ENCODE measurements around the gene SLC4A3. TPM values are rescaled to one million over a fixed set of nuclear protein-coding genes. Genes with fewer than 3 reads are reported as not detected.
A peak's percentile ranks its signal among the peaks of the same experiment; 100 is the strongest.

SLC4A3 gene
- total RNA-seq, 2 experiments from 2014 or later = not detected

DNA sequence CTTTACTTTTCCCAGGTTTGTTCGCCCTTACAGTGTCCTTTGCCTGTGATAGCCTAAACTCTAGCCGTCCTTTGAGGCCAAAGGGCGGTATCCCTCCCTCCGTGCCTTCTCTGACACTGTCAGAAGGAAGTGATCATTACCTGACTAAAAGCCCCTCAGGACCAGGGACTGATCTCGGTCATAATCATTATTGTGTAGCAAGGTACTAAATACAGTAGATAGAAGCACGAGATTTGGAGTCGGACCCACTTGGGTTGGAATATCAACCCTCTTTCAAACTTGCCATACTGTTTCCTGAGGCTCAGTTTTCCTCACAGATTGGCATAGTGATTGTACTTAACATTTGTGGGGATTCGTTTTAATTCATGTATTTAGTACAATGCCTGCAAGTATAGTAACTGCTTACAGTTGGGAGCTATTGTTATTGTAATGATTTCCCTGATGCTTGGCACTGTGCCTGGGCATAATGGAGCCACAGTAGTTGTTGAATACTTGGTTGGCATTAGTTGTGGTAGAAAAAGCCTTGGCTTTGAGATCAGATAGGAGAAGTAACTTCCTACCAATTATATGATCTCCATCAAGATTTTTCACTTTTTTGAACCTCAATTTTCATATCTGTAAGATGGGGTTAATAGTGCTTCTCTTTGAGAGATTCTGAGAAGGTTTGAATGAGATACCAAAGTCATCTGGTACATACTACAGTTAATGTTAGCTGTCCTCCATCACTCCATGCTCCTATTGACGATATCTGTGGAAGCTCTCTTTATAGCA, 28.9 kb upstream of the SLC4A3 start:
- Mint-ChIP-seq H3K36me3 (ENCODE audit: low read depth) (peaks cover 4% of the 10 kb centered on the region), H3K4me1 (peaks cover 27% of the 10 kb centered on the region), H3K27me3 (no peaks in the 10 kb centered on the region), H3K9me3 (no peaks in the 10 kb centered on the region), H3K27ac (peak overlapping the region; percentile 96), H3K4me3 (peak overlapping the region; percentile 92)
- CTCF ChIA-PET = interaction anchor here (0.9 to 2.3 kb wide), 3 partner anchors 11 to 69 kb away, joined by 3 to 7 read pairs (median 3); no protein-coding TSS in a partner anchor
- POLR2A ChIA-PET = no interaction called here
- DNase-seq = no peak

DNA sequence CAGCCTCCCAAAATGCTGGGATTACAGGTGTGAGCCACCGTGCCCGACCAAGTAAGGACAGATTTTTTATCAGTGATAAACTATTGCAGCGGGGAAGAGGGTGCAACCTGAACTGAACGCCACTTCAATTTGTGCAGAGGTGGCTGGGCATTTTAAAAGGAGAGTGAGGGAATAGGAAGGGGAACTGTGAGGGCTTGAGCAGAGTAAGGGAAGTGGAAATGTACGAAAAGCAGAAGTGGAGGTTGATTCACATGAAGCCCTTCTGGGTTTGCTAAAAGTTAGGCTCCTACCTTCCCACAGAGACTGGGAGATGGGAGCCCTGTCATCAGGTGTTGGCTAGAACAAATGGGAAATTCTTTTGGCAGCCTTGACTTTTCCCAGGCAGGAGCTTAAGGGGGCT, 23.7 kb upstream of the SLC4A3 start:
- H3K4me3 Mint-ChIP-seq = no peak overlapping the region
- CTCF ChIA-PET = interaction anchor here (0.5 kb wide), 1 partner anchor 1654 kb away, joined by 3 read pairs; no protein-coding TSS in a partner anchor
- H3K4me1 Mint-ChIP-seq = peaks cover 10% of the 10 kb centered on the region
- no peaks in the 10 kb centered on the region for H3K27me3 Mint-ChIP-seq
- H3K27ac Mint-ChIP-seq = no peak overlapping the region
- peaks cover 16% of the 10 kb centered on the region for H3K36me3 Mint-ChIP-seq (ENCODE audit: low read depth)
- POLR2A ChIA-PET = no interaction called here
- no peaks in the 10 kb centered on the region for H3K9me3 Mint-ChIP-seq
- DNase-seq = no peak

DNA sequence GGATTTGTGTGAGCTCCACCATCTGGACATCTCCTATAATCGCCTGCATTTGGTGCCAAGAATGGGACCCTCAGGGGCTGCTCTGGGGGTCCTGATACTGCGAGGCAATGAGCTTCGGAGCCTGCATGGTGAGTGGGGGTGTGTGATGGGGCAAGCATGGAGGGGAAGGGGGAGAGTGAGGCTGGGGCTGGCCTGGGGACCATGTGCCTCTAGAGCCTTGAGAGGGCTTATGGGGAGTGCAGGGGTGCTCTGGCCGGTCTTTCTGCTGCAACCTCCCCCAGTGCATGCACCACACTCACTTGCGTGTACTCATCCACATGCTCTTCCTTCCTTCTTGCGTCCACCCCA, 21.8 kb upstream of the SLC4A3 start:
- H3K27me3 Mint-ChIP-seq = no peaks in the 10 kb centered on the region
- H3K4me3 Mint-ChIP-seq = no peak overlapping the region
- DNase-seq = no peak
- CTCF ChIA-PET = interaction anchor here (1.0 to 1.1 kb wide), 2 partner anchors 9 to 106 kb away, joined by 3 read pairs; partner anchors contain the start of gene GMPPA
- H3K9me3 Mint-ChIP-seq = no peaks in the 10 kb centered on the region
- peaks cover 3% of the 10 kb centered on the region for H3K4me1 Mint-ChIP-seq
- POLR2A ChIA-PET = no interaction called here
- peaks cover 16% of the 10 kb centered on the region for H3K36me3 Mint-ChIP-seq (ENCODE audit: low read depth)
- no peak overlapping the region for H3K27ac Mint-ChIP-seq

DNA sequence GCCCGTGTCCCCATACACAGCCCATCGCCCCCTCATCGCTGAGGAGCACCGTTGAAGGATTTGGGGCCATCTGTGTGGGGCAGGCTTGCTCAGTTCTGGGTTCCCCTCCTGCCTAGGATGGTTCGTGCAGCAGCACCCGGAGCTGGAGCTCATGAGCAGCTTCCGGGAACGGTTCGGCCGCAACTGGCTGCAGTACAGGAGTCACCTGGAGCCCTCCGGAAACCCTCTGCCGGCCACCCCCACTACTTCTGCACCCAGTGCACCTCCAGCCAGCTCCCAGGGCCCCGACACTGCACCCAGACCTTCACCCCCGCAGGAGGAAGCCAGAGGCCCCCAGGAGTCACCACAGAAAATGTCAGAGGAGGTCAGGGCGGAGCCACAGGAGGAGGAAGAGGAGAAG, 19.5 kb upstream of the SLC4A3 start:
- no peak for DNase-seq
- POLR2A ChIA-PET = no interaction called here
- Mint-ChIP-seq H3K4me1 (peaks cover 8% of the 10 kb centered on the region), H3K9me3 (no peaks in the 10 kb centered on the region), H3K4me3 (no peak overlapping the region), H3K36me3 (ENCODE audit: low read depth) (peaks cover 25% of the 10 kb centered on the region), H3K27me3 (no peaks in the 10 kb centered on the region), H3K27ac (no peak overlapping the region)
- CTCF ChIA-PET = interaction anchor here (1.1 kb wide), 1 partner anchor 12 kb away, joined by 4 read pairs; no protein-coding TSS in a partner anchor

DNA sequence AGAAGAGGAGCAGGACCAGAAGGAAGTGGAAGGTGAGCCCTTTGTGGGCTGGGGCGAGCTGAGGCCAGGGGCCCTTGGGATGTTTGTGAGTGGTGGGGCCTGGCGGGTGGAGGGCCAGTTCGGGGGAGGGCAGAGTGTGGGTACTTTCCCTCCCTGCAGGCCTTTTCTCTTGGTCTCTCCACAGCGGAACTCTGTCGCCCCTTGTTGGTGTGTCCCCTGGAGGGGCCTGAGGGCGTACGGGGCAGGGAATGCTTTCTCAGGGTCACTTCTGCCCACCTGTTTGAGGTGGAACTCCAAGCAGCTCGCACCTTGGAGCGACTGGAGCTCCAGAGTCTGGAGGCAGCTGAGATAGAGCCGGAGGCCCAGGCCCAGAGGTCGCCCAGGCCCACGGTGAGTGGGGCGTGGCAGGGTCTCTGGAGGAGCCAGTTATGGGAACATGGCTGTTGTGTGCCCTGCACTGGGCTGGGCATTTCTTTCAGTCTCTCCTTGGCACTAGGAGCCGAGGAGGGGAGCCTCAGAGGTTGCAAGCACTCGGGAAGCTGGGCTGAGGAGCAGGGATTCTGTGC, 18.9 kb upstream of the SLC4A3 start:
- ChIA-PET POLR2A (no interaction called here), CTCF (no interaction called here)
- Mint-ChIP-seq H3K36me3 (ENCODE audit: low read depth) (peaks cover 23% of the 10 kb centered on the region), H3K27me3 (no peaks in the 10 kb centered on the region), H3K27ac (no peak overlapping the region), H3K9me3 (no peaks in the 10 kb centered on the region), H3K4me1 (peaks cover 10% of the 10 kb centered on the region), H3K4me3 (no peak overlapping the region)
- DNase-seq = no peak

DNA sequence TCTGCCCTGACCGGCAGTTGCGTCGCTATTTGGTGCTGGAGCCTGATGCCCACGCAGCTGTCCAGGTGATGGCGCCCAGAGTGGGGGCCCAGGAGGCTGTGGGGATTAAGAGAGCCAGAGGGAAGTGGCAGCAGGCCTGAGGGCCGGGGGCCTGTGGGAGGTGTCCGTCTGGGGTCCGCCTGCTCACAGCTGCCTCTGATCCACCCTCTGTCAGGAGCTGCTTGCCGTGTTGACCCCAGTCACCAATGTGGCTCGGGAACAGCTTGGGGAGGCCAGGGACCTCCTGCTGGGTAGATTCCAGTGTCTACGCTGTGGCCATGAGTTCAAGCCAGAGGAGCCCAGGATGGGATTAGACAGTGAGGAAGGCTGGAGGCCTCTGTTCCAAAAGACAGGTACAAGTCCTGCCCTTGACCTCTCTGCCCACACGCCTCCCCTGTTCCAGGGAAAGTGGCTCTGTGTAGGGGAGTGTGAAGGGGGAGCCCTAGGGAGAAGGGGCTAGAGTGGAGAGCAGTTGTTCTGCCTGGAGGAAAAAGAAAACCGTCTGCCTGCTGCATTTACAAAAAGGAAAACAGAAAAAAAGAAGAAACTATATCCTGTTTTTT, 18.2 kb upstream of the SLC4A3 start:
- ChIA-PET POLR2A (no interaction called here), CTCF (interaction anchor here (1.0 to 2.3 kb wide), 3 partner anchors 10 to 56 kb away, joined by 3 to 6 read pairs (median 3); no protein-coding TSS in a partner anchor)

DNA sequence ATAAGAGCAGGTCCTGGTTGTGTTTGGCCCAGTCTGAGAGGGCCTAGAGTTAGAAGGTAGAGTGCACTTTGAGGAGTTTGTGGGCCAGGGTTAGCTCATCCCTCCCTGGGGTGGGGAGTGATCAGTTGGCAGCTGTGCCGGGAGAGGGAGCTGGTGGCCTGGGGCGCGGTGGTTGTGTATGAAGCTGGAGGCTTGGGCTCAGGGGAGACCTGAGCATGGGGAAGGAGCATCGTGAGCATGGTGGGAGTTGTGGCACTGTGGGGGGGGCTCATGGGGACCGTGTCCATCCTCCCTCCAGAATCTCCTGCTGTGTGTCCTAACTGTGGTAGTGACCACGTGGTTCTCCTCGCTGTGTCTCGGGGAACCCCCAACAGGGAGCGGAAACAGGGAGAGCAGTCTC, 16.1 kb upstream of the SLC4A3 start:
- ChIA-PET CTCF (interaction anchor here (0.7 to 2.3 kb wide), 3 partner anchors 19 to 223 kb away, joined by 3 to 6 read pairs (median 3); partner anchors contain the start of gene DNPEP), POLR2A (no interaction called here)

More for the DNA sequence above, 18.2 kb upstream of the SLC4A3 start:
- Mint-ChIP-seq H3K36me3 (ENCODE audit: low read depth) (peaks cover 17% of the 10 kb centered on the region), H3K4me3 (no peak overlapping the region), H3K27me3 (no peaks in the 10 kb centered on the region), H3K4me1 (peaks cover 10% of the 10 kb centered on the region), H3K9me3 (no peaks in the 10 kb centered on the region), H3K27ac (no peak overlapping the region)
- no peak for DNase-seq

DNA sequence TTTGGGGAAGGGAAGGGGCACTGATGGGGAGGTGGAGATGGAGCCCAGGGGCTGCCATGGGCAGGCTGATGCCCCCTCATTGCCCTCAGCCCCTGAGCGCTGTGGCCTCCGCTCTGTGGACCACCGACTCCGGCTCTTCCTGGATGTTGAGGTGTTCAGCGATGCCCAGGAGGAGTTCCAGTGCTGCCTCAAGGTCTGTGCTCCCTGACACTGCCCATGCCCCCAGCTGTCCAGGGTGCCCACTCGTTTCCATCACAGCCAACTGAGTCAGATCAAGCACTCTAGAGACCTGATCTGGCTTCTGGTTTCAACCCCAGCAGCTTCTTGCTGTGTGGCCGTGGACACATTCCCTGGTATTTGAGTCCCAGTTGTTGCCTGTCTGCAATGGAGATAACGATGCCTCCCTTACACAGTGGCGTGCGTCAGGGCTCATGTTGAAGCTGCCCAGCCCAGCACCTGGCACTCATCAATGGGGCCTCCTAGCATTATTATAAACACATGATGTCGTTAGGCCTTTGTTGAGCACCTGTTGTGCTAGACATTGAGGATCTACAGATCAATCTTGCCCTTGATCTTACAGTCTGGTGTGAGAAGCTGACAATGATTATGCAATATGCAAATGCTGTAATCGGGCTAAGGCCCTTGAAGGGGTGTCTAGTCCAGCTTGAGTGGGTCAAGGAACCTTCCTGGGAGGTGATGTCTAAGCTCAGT, 15.4 kb upstream of the SLC4A3 start:
- peaks cover 11% of the 10 kb centered on the region for H3K36me3 Mint-ChIP-seq (ENCODE audit: low read depth)
- peaks cover 10% of the 10 kb centered on the region for H3K4me1 Mint-ChIP-seq
- ChIA-PET CTCF (interaction anchor here (1.0 to 1.4 kb wide), 2 partner anchors 71 to 224 kb away, joined by 3 read pairs; partner anchors contain the start of gene DNPEP), POLR2A (no interaction called here)
- no peaks in the 10 kb centered on the region for H3K27me3 Mint-ChIP-seq
- peak overlapping the region; percentile 33 for H3K27ac Mint-ChIP-seq
- H3K9me3 Mint-ChIP-seq = no peaks in the 10 kb centered on the region
- DNase-seq = no peak
- no peak overlapping the region for H3K4me3 Mint-ChIP-seq

More for the DNA sequence above, 16.1 kb upstream of the SLC4A3 start:
- H3K36me3 Mint-ChIP-seq (ENCODE audit: low read depth) = peaks cover 11% of the 10 kb centered on the region
- H3K27ac Mint-ChIP-seq = no peak overlapping the region
- peaks cover 10% of the 10 kb centered on the region for H3K4me1 Mint-ChIP-seq
- no peak overlapping the region for H3K4me3 Mint-ChIP-seq
- no peak for DNase-seq
- H3K27me3 Mint-ChIP-seq = no peaks in the 10 kb centered on the region
- H3K9me3 Mint-ChIP-seq = no peaks in the 10 kb centered on the region

DNA sequence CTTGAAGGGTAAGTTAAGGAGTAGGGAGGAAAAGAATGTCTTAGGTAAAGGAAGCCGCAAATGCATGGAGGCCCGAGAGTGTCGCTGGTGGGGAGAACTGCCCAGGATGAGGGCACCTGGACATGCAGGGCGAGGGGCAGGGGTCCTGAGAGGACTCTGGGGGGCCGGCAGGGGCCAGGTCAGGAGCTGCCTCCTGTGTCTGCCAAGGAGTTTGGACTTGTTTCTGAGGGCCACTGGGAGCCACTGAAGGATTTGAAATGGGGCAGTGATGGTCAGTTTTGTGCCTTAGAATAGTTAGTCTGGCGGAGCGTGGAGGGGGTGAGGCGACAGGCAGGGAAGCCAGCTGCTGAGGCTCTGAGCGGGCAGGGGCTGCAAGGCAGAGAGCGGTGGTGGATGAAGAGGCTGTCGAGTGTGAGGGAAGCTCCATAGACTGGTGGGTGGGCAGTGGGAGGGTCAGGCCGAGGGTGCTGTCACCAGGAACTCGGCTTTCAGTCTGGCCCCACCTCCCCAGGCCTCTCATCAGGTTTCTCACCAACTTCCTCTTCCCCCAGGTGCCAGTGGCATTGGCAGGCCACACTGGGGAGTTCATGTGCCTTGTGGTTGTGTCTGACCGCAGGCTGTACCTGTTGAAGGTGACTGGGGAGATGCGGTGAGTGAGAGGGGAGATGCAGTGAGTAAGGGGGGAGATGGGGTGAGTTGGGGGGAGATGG, 14.7 kb upstream of the SLC4A3 start:
- peaks cover 10% of the 10 kb centered on the region for H3K4me1 Mint-ChIP-seq
- POLR2A ChIA-PET = no interaction called here
- H3K36me3 Mint-ChIP-seq (ENCODE audit: low read depth) = peaks cover 11% of the 10 kb centered on the region
- H3K4me3 Mint-ChIP-seq = no peak overlapping the region
- peak; percentile 41 for DNase-seq
- H3K27ac Mint-ChIP-seq = peak overlapping the region; percentile 33
- H3K27me3 Mint-ChIP-seq = no peaks in the 10 kb centered on the region
- no peaks in the 10 kb centered on the region for H3K9me3 Mint-ChIP-seq
- CTCF ChIA-PET = interaction anchor here (1.0 to 1.4 kb wide), 2 partner anchors 72 to 225 kb away, joined by 3 read pairs; partner anchors contain the start of gene DNPEP

DNA sequence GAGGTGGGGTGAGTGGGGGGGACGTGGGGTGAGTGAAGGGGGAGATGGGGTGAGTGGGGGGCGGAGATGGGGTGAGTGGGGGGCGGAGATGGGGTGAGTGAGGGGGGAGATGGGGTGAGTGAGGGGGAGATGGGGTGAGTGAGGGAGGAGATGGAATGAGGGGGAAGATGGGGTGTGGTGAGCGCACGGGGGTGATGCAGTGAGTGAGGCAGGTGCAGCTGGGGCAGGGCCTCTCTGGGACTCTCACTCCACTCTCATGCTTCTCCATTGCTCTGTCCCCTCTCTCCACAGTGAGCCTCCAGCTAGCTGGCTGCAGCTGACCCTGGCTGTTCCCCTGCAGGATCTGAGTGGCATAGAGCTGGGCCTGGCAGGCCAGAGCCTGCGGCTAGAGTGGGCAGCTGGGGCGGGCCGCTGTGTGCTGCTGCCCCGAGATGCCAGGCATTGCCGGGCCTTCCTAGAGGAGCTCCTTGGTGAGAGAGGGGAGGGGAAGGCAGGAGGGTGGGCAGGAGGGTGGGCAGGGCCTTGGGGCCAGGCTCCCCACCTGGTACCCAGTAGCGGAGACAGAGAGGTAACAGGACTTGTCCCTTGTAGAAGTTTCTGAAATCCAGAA, 13.9 kb upstream of the SLC4A3 start:
- ChIA-PET CTCF (interaction anchor here (0.9 kb wide), 1 partner anchor 115 kb away, joined by 3 read pairs; the partner anchor contains the start of gene GMPPA), POLR2A (no interaction called here)
- DNase-seq = no peak
- Mint-ChIP-seq H3K9me3 (no peaks in the 10 kb centered on the region), H3K4me1 (peaks cover 10% of the 10 kb centered on the region), H3K27me3 (no peaks in the 10 kb centered on the region), H3K27ac (no peak overlapping the region), H3K36me3 (ENCODE audit: low read depth) (peaks cover 11% of the 10 kb centered on the region), H3K4me3 (no peak overlapping the region)

DNA sequence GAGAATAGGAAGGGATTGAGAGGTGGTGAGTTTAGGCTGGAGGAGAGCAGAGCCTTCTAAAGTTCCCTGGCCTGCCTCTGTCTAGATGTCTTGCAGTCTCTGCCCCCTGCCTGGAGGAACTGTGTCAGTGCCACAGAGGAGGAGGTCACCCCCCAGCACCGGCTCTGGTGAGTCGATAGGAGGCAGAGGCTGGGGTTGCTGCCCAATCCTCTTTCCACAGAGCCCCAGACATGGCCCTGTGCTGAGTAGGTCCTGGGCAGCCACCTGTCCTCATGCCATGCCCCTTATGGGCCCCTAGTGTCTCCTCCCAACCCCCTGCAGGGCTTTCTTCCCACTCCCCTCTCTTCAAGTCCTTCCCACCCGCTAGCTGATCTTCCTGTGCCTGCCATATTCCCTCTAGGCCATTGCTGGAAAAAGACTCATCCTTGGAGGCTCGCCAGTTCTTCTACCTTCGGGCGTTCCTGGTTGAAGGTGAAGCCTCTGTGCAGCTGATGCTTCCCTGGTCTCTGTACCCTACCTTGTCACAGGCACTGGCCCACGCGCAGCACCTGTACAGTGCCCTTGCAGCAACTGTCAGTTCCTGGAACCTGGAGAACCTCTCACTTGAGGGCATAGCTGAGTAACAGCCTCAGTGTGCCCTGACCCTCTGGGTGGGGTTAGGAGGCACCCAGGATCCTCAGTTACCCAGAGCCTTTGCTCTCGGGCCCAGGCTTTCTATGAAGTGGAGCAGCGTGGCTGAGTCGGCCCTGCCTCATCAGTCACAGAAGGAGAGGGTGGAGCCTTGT, 13.2 kb upstream of the SLC4A3 start:
- Mint-ChIP-seq H3K9me3 (no peaks in the 10 kb centered on the region), H3K4me1 (peaks cover 10% of the 10 kb centered on the region), H3K27ac (peak overlapping the region; percentile 5), H3K36me3 (ENCODE audit: low read depth) (peaks cover 11% of the 10 kb centered on the region), H3K27me3 (no peaks in the 10 kb centered on the region), H3K4me3 (no peak overlapping the region)
- DNase-seq = no peak
- ChIA-PET CTCF (interaction anchor here (0.9 to 1.3 kb wide), 2 partner anchors 9 to 116 kb away, joined by 3 read pairs; partner anchors contain the start of gene GMPPA), POLR2A (no interaction called here)

Measured in activated CD4-positive, alpha-beta T cell treated with anti-CD3 and anti-CD28 coated beads, Interleukin-2, amount 10 ng/mL, durations not matched to agents 7 days and 5 days (primary cell).